Panc1 (cell line): Measurements from ENCODE around the gene MPDU1. TPM values are rescaled to one million over a fixed set of nuclear protein-coding genes. Genes with fewer than 3 reads are reported as not detected.

ENCODE experiments used
- ATAC-seq: fragments of 200-7000 bp; cut with Tn5 transposase; 2 replicates; pipeline ENCODE4 v1.9.1; 2020; ENCODE audit warnings: mild to moderate bottlenecking, moderate library complexity
- BruUV-seq: library from RNA; stranded (reverse); fragments of 400-500 nt; replicated peaks from 2 replicates; lab custom pipeline; 2021; lab: Mats Ljungman, UMichigan
- CTCF ChIA-PET: fragments of 300-600 bp; sonication (Branson Sonifier 250); formaldehyde crosslinking; loops from one replicate; lab custom pipeline; 2022; ENCODE audit warnings: antibody characterized with exemption; lab: Charles Lee
- POLR2A ChIA-PET: fragments of 300-600 bp; sonication (Branson Sonifier 250); formaldehyde crosslinking; loops from one replicate; lab custom pipeline; 2022; ENCODE audit warnings: antibody characterized with exemption; lab: Charles Lee
- DNase-seq: peaks from one replicate; pipeline ENCODE4 v3.0.0-alpha.2; 2010; ENCODE audit warnings: low read depth, low spot score
- H3K27ac ChIP-seq: 2 replicates; pipeline ENCODE4 v1.5.1; 2011; ENCODE audit warnings: mild to moderate bottlenecking, low read length, inconsistent platforms
- H3K27me3 ChIP-seq: fragments of 200-500 bp; sonication (Bioruptor generic); 2 replicates; pipeline ENCODE4 v1.6.0; 2014; ENCODE audit warnings: low read length, inconsistent platforms; ENCODE audit not compliant: control insufficient read depth, insufficient read depth
- H3K36me3 ChIP-seq: fragments of 200-500 bp; sonication (Bioruptor generic); 2 replicates; pipeline ENCODE4 v1.5.1; 2014; ENCODE audit warnings: inconsistent platforms, mild to moderate bottlenecking, low read length, moderate library complexity; ENCODE audit not compliant: control insufficient read depth, insufficient read depth
- H3K4me1 ChIP-seq: 2 replicates; pipeline ENCODE4 v1.5.1; 2011; ENCODE audit warnings: inconsistent platforms, mild to moderate bottlenecking, low read length, moderate library complexity; ENCODE audit not compliant: control insufficient read depth, insufficient read depth
- H3K4me3 ChIP-seq, 2 experiments: 2 replicates each; pipeline ENCODE4 v1.5.1; 2011 to 2012; ENCODE audit warnings: low read depth in 2 of 2, low read length in 2 of 2, mild to moderate bottlenecking in 2 of 2, inconsistent platforms in 1 of 2, moderate library complexity in 1 of 2
- H3K9me3 ChIP-seq: fragments of 200-500 bp; sonication (Bioruptor generic); 2 replicates; pipeline ENCODE4 v1.5.1; 2014; ENCODE audit warnings: low read depth, mild to moderate bottlenecking, inconsistent platforms, low read length, moderate library complexity; ENCODE audit not compliant: control insufficient read depth, insufficient read depth
- POLR2AphosphoS5 ChIP-seq: IDR thresholded peaks from 2 replicates; pipeline ENCODE4 v1.6.1; 2012; ENCODE audit warnings: mild to moderate bottlenecking, low read depth, low read length, moderate library complexity
- SIN3A ChIP-seq: IDR thresholded peaks from 2 replicates; pipeline ENCODE4 v1.6.1; 2012; ENCODE audit warnings: low read depth, mild to moderate bottlenecking, low read length, moderate library complexity, borderline replicate concordance; ENCODE audit not compliant: insufficient read depth
- TCF7L2 ChIP-seq: IDR thresholded peaks from 2 replicates; pipeline ENCODE4 v1.6.1; 2011; ENCODE audit warnings: mild to moderate bottlenecking, low read depth, low read length, inconsistent platforms
- in situ Hi-C: cut with HindIII; loops from 2 replicates; pipeline ENCODE4 v1.10.0; 2016; ENCODE audit warnings: low sequenced_read_pairs, low pct_unique_long_range_greater_than_20kb
- intact Hi-C: fragments of 100-400 bp; cut with micrococcal nuclease; formaldehyde crosslinking; loops from one replicate; pipeline ENCODE4 v1.10.0; 2022; ENCODE audit not compliant: unreplicated experiment
- total RNA-seq: library from RNA; stranded (reverse); gene quantifications from one replicate; pipeline ENCODE4 v1.2.1, GENCODE V29; 2021; ENCODE audit not compliant: unreplicated experiment
- TF ChIP-seq, protein P1 (sequence below): fragments of 450-650 bp; IDR thresholded peaks from 2 replicates; pipeline ENCODE4 v1.5.1; 2017; ENCODE audit warnings: mild to moderate bottlenecking
- TF ChIP-seq, protein P2 (sequence below), 2 experiments: IDR thresholded peaks; 2 replicates each; pipeline ENCODE4 v1.6.1; 2011 to 2012; ENCODE audit warnings: low read depth in 2 of 2, control low read depth in 1 of 2, low read length in 1 of 2, mild to moderate bottlenecking in 1 of 2, moderate library complexity in 1 of 2; ENCODE audit not compliant: insufficient read depth in 1 of 2

Gene MPDU1
- total RNA-seq, 1 experiment from 2014 or later: 47.1 TPM

GRCh38 chr17:7586673-7587419 is 3.2 kb downstream of the MPDU1 start:
- no TSS peak for BruUV-seq
- Histone ChIP-seq H3K36me3 (peaks cover 5% of the 10 kb centered on the region), H3K27me3 (no peaks in the 10 kb centered on the region), H3K4me3 (no peak overlapping the region), H3K9me3 (no peaks in the 10 kb centered on the region), H3K27ac (0 out of 2 replicates have a peak overlapping the region, but pooled peaks have one; percentile 2), H3K4me1 (peaks cover 28% of the 10 kb centered on the region)
- DNase-seq (no peak), ATAC-seq (peak; percentile 43)
- intact Hi-C loops (loop anchor here (2.0 kb wide), 1 partner anchor 100 kb away; the partner anchor contains the start of gene TP53), in situ Hi-C loops (no loop called here)
- CTCF ChIA-PET: interaction anchor here (1.2 kb wide), 1 partner anchor 101 kb away, joined by 7 read pairs; the partner anchor contains the start of genes TP53 and WRAP53
- POLR2A ChIA-PET: no interaction called here
- TF ChIP-seq, protein P1, sequence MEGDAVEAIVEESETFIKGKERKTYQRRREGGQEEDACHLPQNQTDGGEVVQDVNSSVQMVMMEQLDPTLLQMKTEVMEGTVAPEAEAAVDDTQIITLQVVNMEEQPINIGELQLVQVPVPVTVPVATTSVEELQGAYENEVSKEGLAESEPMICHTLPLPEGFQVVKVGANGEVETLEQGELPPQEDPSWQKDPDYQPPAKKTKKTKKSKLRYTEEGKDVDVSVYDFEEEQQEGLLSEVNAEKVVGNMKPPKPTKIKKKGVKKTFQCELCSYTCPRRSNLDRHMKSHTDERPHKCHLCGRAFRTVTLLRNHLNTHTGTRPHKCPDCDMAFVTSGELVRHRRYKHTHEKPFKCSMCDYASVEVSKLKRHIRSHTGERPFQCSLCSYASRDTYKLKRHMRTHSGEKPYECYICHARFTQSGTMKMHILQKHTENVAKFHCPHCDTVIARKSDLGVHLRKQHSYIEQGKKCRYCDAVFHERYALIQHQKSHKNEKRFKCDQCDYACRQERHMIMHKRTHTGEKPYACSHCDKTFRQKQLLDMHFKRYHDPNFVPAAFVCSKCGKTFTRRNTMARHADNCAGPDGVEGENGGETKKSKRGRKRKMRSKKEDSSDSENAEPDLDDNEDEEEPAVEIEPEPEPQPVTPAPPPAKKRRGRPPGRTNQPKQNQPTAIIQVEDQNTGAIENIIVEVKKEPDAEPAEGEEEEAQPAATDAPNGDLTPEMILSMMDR: peak; percentile 85
- TF ChIP-seq, protein P2, sequence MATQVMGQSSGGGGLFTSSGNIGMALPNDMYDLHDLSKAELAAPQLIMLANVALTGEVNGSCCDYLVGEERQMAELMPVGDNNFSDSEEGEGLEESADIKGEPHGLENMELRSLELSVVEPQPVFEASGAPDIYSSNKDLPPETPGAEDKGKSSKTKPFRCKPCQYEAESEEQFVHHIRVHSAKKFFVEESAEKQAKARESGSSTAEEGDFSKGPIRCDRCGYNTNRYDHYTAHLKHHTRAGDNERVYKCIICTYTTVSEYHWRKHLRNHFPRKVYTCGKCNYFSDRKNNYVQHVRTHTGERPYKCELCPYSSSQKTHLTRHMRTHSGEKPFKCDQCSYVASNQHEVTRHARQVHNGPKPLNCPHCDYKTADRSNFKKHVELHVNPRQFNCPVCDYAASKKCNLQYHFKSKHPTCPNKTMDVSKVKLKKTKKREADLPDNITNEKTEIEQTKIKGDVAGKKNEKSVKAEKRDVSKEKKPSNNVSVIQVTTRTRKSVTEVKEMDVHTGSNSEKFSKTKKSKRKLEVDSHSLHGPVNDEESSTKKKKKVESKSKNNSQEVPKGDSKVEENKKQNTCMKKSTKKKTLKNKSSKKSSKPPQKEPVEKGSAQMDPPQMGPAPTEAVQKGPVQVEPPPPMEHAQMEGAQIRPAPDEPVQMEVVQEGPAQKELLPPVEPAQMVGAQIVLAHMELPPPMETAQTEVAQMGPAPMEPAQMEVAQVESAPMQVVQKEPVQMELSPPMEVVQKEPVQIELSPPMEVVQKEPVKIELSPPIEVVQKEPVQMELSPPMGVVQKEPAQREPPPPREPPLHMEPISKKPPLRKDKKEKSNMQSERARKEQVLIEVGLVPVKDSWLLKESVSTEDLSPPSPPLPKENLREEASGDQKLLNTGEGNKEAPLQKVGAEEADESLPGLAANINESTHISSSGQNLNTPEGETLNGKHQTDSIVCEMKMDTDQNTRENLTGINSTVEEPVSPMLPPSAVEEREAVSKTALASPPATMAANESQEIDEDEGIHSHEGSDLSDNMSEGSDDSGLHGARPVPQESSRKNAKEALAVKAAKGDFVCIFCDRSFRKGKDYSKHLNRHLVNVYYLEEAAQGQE (IDR thresholded peaks at IDR 0.05; ENCODE audit: insufficient read depth in 1 of 2, low read depth in 2 of 2, low read length in 1 of 2): no peak

DNA sequence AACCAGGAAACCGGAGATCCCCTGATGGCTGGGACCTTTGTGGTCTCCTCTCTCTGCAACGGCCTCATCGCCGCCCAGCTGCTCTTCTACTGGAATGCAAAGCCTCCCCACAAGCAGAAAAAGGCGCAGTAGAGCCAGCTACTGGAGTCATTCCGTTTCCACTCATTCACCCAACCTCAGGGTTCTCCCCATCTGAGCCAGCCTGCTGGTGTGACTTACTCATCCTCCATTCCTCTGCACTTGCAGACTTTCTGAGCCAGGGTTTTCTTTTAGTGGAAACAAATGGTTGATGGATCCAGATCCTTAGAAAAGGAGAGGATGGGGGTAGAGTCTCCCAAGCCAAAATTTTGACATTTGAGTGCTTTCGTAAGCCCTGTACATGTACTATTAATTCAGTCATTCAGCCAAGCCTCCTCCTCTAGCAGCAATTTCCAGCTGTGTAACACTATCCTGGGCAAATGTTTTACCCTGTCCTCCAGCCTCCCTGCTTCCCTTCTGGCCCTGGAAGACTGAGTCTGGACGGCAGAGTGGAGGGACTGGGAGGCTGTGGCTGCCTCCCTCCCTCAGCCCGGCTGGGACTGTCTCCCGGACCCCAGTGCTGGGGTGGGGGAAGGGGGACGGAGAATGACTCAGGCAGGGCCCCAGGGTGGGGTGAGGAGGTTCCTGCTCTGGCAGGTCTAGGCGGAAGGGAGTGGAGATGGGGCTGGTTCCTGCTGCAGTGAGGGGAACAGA is 3.9 kb downstream of the MPDU1 start:
- Histone ChIP-seq H3K4me1 (peaks cover 22% of the 10 kb centered on the region), H3K4me3 (no peak overlapping the region), H3K27me3 (no peaks in the 10 kb centered on the region), H3K9me3 (no peaks in the 10 kb centered on the region), H3K36me3 (peaks cover 5% of the 10 kb centered on the region), H3K27ac (0 out of 2 replicates have a peak overlapping the region, but pooled peaks have one; percentile 2)
- DNase-seq (no peak), ATAC-seq (no peak)
- TSS peak; percentile 38 for BruUV-seq
- in situ Hi-C loops (no loop called here), intact Hi-C loops (loop anchor here (2.0 kb wide), 1 partner anchor 99 kb away; the partner anchor contains the start of gene TP53)
- ChIA-PET CTCF (interaction anchor here (1.2 kb wide), 1 partner anchor 100 kb away, joined by 7 read pairs; the partner anchor contains the start of genes TP53 and WRAP53), POLR2A (no interaction called here)
- TF ChIP-seq POLR2AphosphoS5 (no peak), TCF7L2 (no peak), SIN3A (no peak)
- TF ChIP-seq, protein P2 (IDR thresholded peaks at IDR 0.05; ENCODE audit: insufficient read depth in 1 of 2, low read depth in 2 of 2, low read length in 1 of 2): no peak
- TF ChIP-seq, protein P1: no peak
